ENCODE measurements around the gene STARD3.

Gene STARD3

DNA sequence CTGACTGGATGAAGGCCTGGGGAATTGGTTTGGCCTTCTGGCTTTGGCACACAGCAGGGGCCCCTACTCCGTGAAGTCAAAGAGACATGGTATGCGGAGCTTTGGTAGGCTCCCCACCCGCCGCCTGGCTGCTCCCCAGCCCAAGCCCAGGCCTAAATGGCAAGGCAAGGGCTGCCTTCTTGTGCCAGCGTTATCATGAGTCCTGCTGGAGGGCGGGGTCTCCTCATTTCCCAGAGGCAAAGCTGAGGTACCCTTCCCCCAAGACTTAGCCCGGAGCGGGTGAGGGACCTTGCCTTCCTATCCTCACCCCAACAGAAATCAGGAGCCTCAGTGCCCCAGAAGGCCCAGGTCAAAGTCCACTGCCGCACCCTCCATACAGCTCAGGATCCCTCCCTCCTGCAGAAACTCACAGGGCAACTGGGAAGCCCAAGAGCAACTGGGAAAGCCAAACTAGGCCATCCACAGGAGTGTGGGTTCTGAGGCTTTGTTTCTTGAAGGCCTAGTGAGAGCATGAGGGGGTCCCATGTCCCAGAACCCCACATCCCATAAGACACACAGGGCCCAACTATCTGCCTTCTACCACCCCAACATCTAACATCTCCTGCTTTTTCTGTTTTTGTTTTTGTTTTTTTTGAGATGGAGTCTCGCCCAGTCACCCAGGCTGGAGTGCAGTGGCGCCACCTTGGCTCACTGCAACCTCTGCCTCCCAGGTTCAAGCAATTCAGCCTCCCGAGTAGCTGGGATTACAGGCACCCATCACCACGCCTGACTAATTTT lies 41.6 kb downstream of the STARD3 start:
- Histone ChIP-seq H3K36me3 (ENCODE audit: insufficient read depth, low read length) (no peaks in the 10 kb centered on the region), H3F3A (ENCODE audit: insufficient read depth, low read length) (no peaks in the 10 kb centered on the region), H3K4me2 (ENCODE audit: low read length) (no peak overlapping the region), H2AFZ (ENCODE audit: low read length) (no peak overlapping the region), H4K20me1 (ENCODE audit: insufficient read depth, low read length) (no peaks in the 10 kb centered on the region), H3K9me2 (ENCODE audit: low read depth, low read length) (no peaks in the 10 kb centered on the region), H3K27me3 (ENCODE audit: insufficient read depth, low read length) (no peaks in the 10 kb centered on the region; the same call in 1 of the 2 replicates), H3K4me1 (ENCODE audit: insufficient read depth, low read length, severe bottlenecking) (peaks cover 9% of the 10 kb centered on the region), H3K27ac (ENCODE audit: low read depth, low read length, poor library complexity, severe bottlenecking) (no peak overlapping the region), H3K9me3 (ENCODE audit: low read length) (no peaks in the 10 kb centered on the region), H3K9ac (ENCODE audit: low read length) (no peak overlapping the region), H3K79me2 (ENCODE audit: insufficient read depth, low read length) (no peaks in the 10 kb centered on the region), H3K4me3 (ENCODE audit: low read depth, low read length, poor library complexity, severe bottlenecking) (no peak overlapping the region)
- TF ChIP-seq EZH2 (IDR thresholded peaks at IDR 0.05; ENCODE audit: borderline replicate concordance, low read length): no peak
- TF ChIP-seq CTCF (IDR thresholded peaks at IDR 0.05; ENCODE audit: low read length): no peak

DNA sequence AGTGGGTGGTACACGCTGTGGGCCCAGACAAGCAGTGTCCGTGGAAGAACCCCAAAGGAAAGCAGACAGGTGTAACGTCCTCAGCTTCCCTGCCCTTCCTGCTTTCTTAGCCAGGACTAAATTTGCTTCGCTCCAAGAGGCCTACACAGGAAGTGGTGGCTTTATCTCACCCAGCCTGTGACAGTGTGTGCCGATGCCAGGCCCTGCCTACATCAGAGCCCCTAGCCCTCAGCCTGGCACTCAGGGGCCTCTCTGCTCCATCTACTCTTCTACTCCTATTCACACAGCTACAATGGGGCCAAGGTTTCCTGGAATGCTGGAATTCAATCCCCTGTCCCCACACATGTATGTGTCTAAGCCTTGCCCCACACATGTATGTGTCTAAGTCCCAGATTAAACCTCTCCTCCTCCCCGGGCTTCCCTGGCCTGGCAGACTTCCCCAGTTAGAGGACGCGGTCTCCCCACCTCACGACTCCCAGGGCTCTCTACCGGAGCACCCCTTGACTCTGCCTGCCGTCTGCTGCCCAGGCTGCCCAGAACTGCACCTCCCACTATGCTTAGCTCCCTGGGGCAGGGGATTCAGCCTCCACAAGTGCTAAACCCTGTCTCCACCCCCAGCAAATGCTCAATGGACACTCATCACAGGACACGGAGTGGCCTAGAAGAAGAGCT lies 42.7 kb downstream of the STARD3 start:
- Histone ChIP-seq H3K79me2 (ENCODE audit: insufficient read depth, low read length) (no peaks in the 10 kb centered on the region), H3K4me3 (ENCODE audit: low read depth, low read length, poor library complexity, severe bottlenecking) (no peak overlapping the region), H3K9ac (ENCODE audit: low read length) (no peak overlapping the region), H3K27ac (ENCODE audit: low read depth, low read length, poor library complexity, severe bottlenecking) (no peak overlapping the region), H4K20me1 (ENCODE audit: insufficient read depth, low read length) (no peaks in the 10 kb centered on the region), H3K4me2 (ENCODE audit: low read length) (no peak overlapping the region), H2AFZ (ENCODE audit: low read length) (no peak overlapping the region), H3K4me1 (ENCODE audit: insufficient read depth, low read length, severe bottlenecking) (peaks cover 9% of the 10 kb centered on the region), H3F3A (ENCODE audit: insufficient read depth, low read length) (no peaks in the 10 kb centered on the region), H3K27me3 (ENCODE audit: insufficient read depth, low read length) (no peaks in the 10 kb centered on the region), H3K36me3 (ENCODE audit: insufficient read depth, low read length) (no peaks in the 10 kb centered on the region), H3K9me3 (ENCODE audit: low read length) (no peaks in the 10 kb centered on the region), H3K9me2 (ENCODE audit: low read depth, low read length) (no peaks in the 10 kb centered on the region)
- TF ChIP-seq CTCF (IDR thresholded peaks at IDR 0.05; ENCODE audit: low read length) (no peak), EZH2 (IDR thresholded peaks at IDR 0.05; ENCODE audit: borderline replicate concordance, low read length) (no peak)

GRCh38 chr17:39683295-39683939 lies 46.5 kb downstream of the STARD3 start:
- peaks cover 21% of the 10 kb centered on the region for H3K4me1 ChIP-seq (ENCODE audit: insufficient read depth, low read length, severe bottlenecking)

More at GRCh38 chr17:39683295-39683939, 46.5 kb downstream of the STARD3 start:
- H2AFZ ChIP-seq (ENCODE audit: low read length): no peak overlapping the region
- no peaks in the 10 kb centered on the region for H3F3A ChIP-seq (ENCODE audit: insufficient read depth, low read length)
- no peaks in the 10 kb centered on the region for H3K9me3 ChIP-seq (ENCODE audit: low read length)
- no peak overlapping the region for H3K27ac ChIP-seq (ENCODE audit: low read depth, low read length, poor library complexity, severe bottlenecking)
- no peaks in the 10 kb centered on the region for H3K9me2 ChIP-seq (ENCODE audit: low read depth, low read length)
- no peak for TF ChIP-seq CTCF (IDR thresholded peaks at IDR 0.05; ENCODE audit: low read length)
- no peak for TF ChIP-seq EZH2 (IDR thresholded peaks at IDR 0.05; ENCODE audit: borderline replicate concordance, low read length)
- no peak overlapping the region for H3K4me3 ChIP-seq (ENCODE audit: low read depth, low read length, poor library complexity, severe bottlenecking)
- H3K4me2 ChIP-seq (ENCODE audit: low read length): no peak overlapping the region
- H4K20me1 ChIP-seq (ENCODE audit: insufficient read depth, low read length): no peaks in the 10 kb centered on the region
- no peak overlapping the region for H3K9ac ChIP-seq (ENCODE audit: low read length)
- H3K27me3 ChIP-seq (ENCODE audit: insufficient read depth, low read length): no peaks in the 10 kb centered on the region
- no peaks in the 10 kb centered on the region for H3K36me3 ChIP-seq (ENCODE audit: insufficient read depth, low read length)
- no peaks in the 10 kb centered on the region for H3K79me2 ChIP-seq (ENCODE audit: insufficient read depth, low read length)
